ENCODE results near the gene RAB6D.

The RAB6D gene

GRCh38 chr2:131402320-131403039 lies 38.5 kb upstream of the RAB6D start:
- TF ChIP-seq USF1 (IDR thresholded peaks at IDR 0.05) (no peak), FOXM1 (IDR thresholded peaks at IDR 0.05; ENCODE audit: borderline replicate concordance, low read depth) (no peak), TEAD4 (IDR thresholded peaks at IDR 0.05) (no peak), YY1 (IDR thresholded peaks at IDR 0.05; ENCODE audit: low read depth) (no peak), NFIC (IDR thresholded peaks at IDR 0.05) (no peak), ZBTB7A (IDR thresholded peaks at IDR 0.05; ENCODE audit: low read depth) (no peak), EP300 (IDR thresholded peaks at IDR 0.05; ENCODE audit: borderline replicate concordance) (no peak), TCF12 (IDR thresholded peaks at IDR 0.05; ENCODE audit: low read depth) (no peak), CREB1 (IDR thresholded peaks at IDR 0.05; ENCODE audit: low read depth) (no peak), REST (IDR thresholded peaks at IDR 0.05; ENCODE audit: low read depth) (no peak), RAD21 (IDR thresholded peaks at IDR 0.05; ENCODE audit: low read depth) (no peak), CEBPB (IDR thresholded peaks at IDR 0.05) (no peak), MAX (IDR thresholded peaks at IDR 0.05) (no peak)

- TF ChIP-seq REST (IDR thresholded peaks at IDR 0.05; ENCODE audit: low read depth) (no peak), NFIC (IDR thresholded peaks at IDR 0.05) (no peak), RAD21 (IDR thresholded peaks at IDR 0.05; ENCODE audit: low read depth) (no peak), TCF12 (IDR thresholded peaks at IDR 0.05; ENCODE audit: low read depth) (no peak), FOXM1 (IDR thresholded peaks at IDR 0.05; ENCODE audit: borderline replicate concordance, low read depth) (no peak), EGR1 (IDR thresholded peaks at IDR 0.05) (no peak), CEBPB (IDR thresholded peaks at IDR 0.05) (no peak), YY1 (IDR thresholded peaks at IDR 0.05; ENCODE audit: low read depth) (no peak), CREB1 (IDR thresholded peaks at IDR 0.05; ENCODE audit: low read depth) (no peak), USF1 (IDR thresholded peaks at IDR 0.05) (no peak), ZBTB7A (IDR thresholded peaks at IDR 0.05; ENCODE audit: low read depth) (no peak), EP300 (IDR thresholded peaks at IDR 0.05; ENCODE audit: borderline replicate concordance) (no peak), TAF1 (IDR thresholded peaks at IDR 0.05; ENCODE audit: low read depth) (no peak)
Observed at GRCh38 chr2:131400849-131401248, 36.9 kb upstream of the RAB6D start.

- TF ChIP-seq EGR1 (IDR thresholded peaks at IDR 0.05) = no peak
- no peak for TF ChIP-seq CEBPB (IDR thresholded peaks at IDR 0.05)
- peak; percentile 16; the same call in 1 of the 2 replicates for TF ChIP-seq RAD21 (IDR thresholded peaks at IDR 0.05; ENCODE audit: low read depth)
- TF ChIP-seq FOXM1 (IDR thresholded peaks at IDR 0.05; ENCODE audit: borderline replicate concordance, low read depth) = no peak
Observed at GRCh38 chr2:131394147-131394931, 30.4 kb upstream of the RAB6D start.

GRCh38 chr2:131389657-131390056 lies 25.7 kb upstream of the RAB6D start:
- TF ChIP-seq RAD21 (IDR thresholded peaks at IDR 0.05; ENCODE audit: low read depth) (no peak), TCF12 (IDR thresholded peaks at IDR 0.05; ENCODE audit: low read depth) (no peak), CREB1 (IDR thresholded peaks at IDR 0.05; ENCODE audit: low read depth) (no peak)

- TF ChIP-seq MAX (IDR thresholded peaks at IDR 0.05) (no peak), FOXM1 (IDR thresholded peaks at IDR 0.05; ENCODE audit: borderline replicate concordance, low read depth) (no peak), TAF1 (IDR thresholded peaks at IDR 0.05; ENCODE audit: low read depth) (no peak), NFIC (IDR thresholded peaks at IDR 0.05) (no peak), ZBTB7A (IDR thresholded peaks at IDR 0.05; ENCODE audit: low read depth) (no peak), CREB1 (IDR thresholded peaks at IDR 0.05; ENCODE audit: low read depth) (no peak), RAD21 (IDR thresholded peaks at IDR 0.05; ENCODE audit: low read depth) (no peak), USF1 (IDR thresholded peaks at IDR 0.05) (no peak), TEAD4 (IDR thresholded peaks at IDR 0.05) (no peak), REST (IDR thresholded peaks at IDR 0.05; ENCODE audit: low read depth) (no peak), TCF12 (IDR thresholded peaks at IDR 0.05; ENCODE audit: low read depth) (no peak), EGR1 (IDR thresholded peaks at IDR 0.05) (no peak), CEBPB (IDR thresholded peaks at IDR 0.05) (no peak), EP300 (IDR thresholded peaks at IDR 0.05; ENCODE audit: borderline replicate concordance) (no peak), YY1 (IDR thresholded peaks at IDR 0.05; ENCODE audit: low read depth) (no peak)
Observed at GRCh38 chr2:131369954-131370353, 6.0 kb upstream of the RAB6D start.

Data from Ishikawa (cell line).